ENCODE data around the gene RCBTB2.
"Not testable (repeated sequence)": the region's sequence is repeated elsewhere in the genome, so short reads cannot be mapped to it uniquely, and the experiment has no call there.

Gene RCBTB2

GRCh38 chr13:48492470-48493065 lies 40.3 kb downstream of the RCBTB2 start:
- DNase-seq = no peak

- DNase-seq = no peak
Measured at GRCh38 chr13:48492096-48492440, 40.8 kb downstream of the RCBTB2 start.

GRCh38 chr13:48491423-48492095 lies 41.3 kb downstream of the RCBTB2 start:
- no peak for DNase-seq

GRCh38 chr13:48490241-48490640 lies 42.6 kb downstream of the RCBTB2 start:
- no peak for DNase-seq

GRCh38 chr13:48489666-48490065 lies 43.2 kb downstream of the RCBTB2 start:
- no peak for DNase-seq

- DNase-seq = no peak
Measured at GRCh38 chr13:48488995-48489394, 43.9 kb downstream of the RCBTB2 start.

- no peak for DNase-seq
Measured at GRCh38 chr13:48487968-48488367, 44.9 kb downstream of the RCBTB2 start.

GRCh38 chr13:48486836-48487235 lies 46.0 kb downstream of the RCBTB2 start:
- DNase-seq = no peak

- DNase-seq = no peak
Measured at GRCh38 chr13:48486362-48486761, 46.5 kb downstream of the RCBTB2 start.

- no peak for DNase-seq
Measured at GRCh38 chr13:48485432-48485831, 47.4 kb downstream of the RCBTB2 start.

- no peak for DNase-seq
Measured at GRCh38 chr13:48483575-48483974, 49.3 kb downstream of the RCBTB2 start.

GRCh38 chr13:48478391-48478790 lies 54.5 kb downstream of the RCBTB2 start:
- no peak for DNase-seq

- no peak for DNase-seq
Measured at GRCh38 chr13:48477191-48477855, 55.6 kb downstream of the RCBTB2 start.

GRCh38 chr13:48476686-48477085 lies 56.2 kb downstream of the RCBTB2 start:
- DNase-seq = no peak

- no peak for DNase-seq
Measured at GRCh38 chr13:48476215-48476614, 56.7 kb downstream of the RCBTB2 start.

- DNase-seq = no peak
Measured at GRCh38 chr13:48475230-48475629, 57.6 kb downstream of the RCBTB2 start.

GRCh38 chr13:48457578-48458242 lies 75.2 kb downstream of the RCBTB2 start:
- no peak for DNase-seq

- no peak for DNase-seq
Measured at GRCh38 chr13:48456546-48456945, 76.3 kb downstream of the RCBTB2 start.

GRCh38 chr13:48451196-48451595 lies 81.7 kb downstream of the RCBTB2 start:
- not testable (repeated sequence) for DNase-seq

- DNase-seq = no peak
Measured at GRCh38 chr13:48449656-48450055, 83.2 kb downstream of the RCBTB2 start.

GRCh38 chr13:48448959-48449614 lies 83.8 kb downstream of the RCBTB2 start:
- DNase-seq = no peak

GRCh38 chr13:48448285-48448958 lies 84.5 kb downstream of the RCBTB2 start:
- DNase-seq = no peak

- no peak for DNase-seq
Measured at GRCh38 chr13:48446464-48446863, 86.4 kb downstream of the RCBTB2 start.
